Lower leg skin (tissue), 3 donors: ENCODE measurements around the gene IL6.

Source experiments
- POLR2A ChIP-seq, 2 donors: fragments of 450-650 bp; IDR thresholded peaks; one replicate each; pipeline ENCODE4 v1.6.1; 2016 to 2017; ENCODE audit warnings: antibody characterized with exemption in 2 of 2, mild to moderate bottlenecking in 1 of 2, moderate library complexity in 1 of 2
- TF ChIP-seq, protein P1 (sequence below), 3 donors: fragments of 450-650 bp; IDR thresholded peaks; one replicate each; pipeline ENCODE4 v1.5.1; 2016; ENCODE audit warnings: antibody characterized with exemption in 3 of 3, mild to moderate bottlenecking in 3 of 3, moderate library complexity in 2 of 3

DNA sequence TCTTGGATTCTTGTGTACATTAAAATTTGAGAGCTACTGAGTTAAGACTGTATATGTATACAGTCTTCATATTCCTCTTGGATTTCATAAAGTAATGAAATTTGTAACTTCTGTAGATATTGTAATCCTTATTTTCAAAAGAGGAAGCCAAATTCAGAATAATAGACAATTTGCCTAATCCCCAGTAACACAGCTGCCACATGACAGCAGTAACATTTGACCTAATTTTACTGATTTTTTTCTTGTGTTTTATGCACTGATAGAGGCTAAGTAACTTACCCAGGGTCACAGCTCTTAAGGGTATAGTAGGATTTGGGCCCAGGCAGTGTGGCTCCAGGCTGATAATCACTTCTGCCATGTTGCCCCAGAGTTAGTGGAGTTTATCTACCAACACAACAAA is 40.4 kb upstream of the IL6 start:
- TF ChIP-seq, protein P1, sequence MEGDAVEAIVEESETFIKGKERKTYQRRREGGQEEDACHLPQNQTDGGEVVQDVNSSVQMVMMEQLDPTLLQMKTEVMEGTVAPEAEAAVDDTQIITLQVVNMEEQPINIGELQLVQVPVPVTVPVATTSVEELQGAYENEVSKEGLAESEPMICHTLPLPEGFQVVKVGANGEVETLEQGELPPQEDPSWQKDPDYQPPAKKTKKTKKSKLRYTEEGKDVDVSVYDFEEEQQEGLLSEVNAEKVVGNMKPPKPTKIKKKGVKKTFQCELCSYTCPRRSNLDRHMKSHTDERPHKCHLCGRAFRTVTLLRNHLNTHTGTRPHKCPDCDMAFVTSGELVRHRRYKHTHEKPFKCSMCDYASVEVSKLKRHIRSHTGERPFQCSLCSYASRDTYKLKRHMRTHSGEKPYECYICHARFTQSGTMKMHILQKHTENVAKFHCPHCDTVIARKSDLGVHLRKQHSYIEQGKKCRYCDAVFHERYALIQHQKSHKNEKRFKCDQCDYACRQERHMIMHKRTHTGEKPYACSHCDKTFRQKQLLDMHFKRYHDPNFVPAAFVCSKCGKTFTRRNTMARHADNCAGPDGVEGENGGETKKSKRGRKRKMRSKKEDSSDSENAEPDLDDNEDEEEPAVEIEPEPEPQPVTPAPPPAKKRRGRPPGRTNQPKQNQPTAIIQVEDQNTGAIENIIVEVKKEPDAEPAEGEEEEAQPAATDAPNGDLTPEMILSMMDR (IDR thresholded peaks at IDR 0.05), result no peak
- TF ChIP-seq POLR2A (IDR thresholded peaks at IDR 0.05), result no peak
